GM19452 (cell line): Measurements from ENCODE around the gene KAZN.

Experiments used
- ATAC-seq: cut with Tn5 transposase; IDR thresholded peaks from one replicate; pipeline ENCODE4 v1.9.1; 2021; ENCODE audit not compliant: unreplicated experiment

The KAZN gene

GRCh38 chr1:15158506-15159165 lies 560.2 kb downstream of the KAZN start:
- ATAC-seq, result no peak

GRCh38 chr1:15159166-15159555 lies 560.7 kb downstream of the KAZN start:
- ATAC-seq, result no peak

GRCh38 chr1:15160626-15161025 lies 562.1 kb downstream of the KAZN start:
- ATAC-seq, result no peak

GRCh38 chr1:15167386-15167785 lies 568.9 kb downstream of the KAZN start:
- ATAC-seq, result no peak
